K562 (cell line): Measurements from ENCODE around the gene CCDC92. TPM values are rescaled to one million over a fixed set of nuclear protein-coding genes. Genes with fewer than 3 reads are reported as not detected.

Experiments used
- ATAC-seq: fragments of 200-7000 bp; cut with Tn5 transposase; 3 replicates; pipeline ENCODE4 v1.9.1; 2020; ENCODE audit warnings: moderate library complexity
- BruUV-seq: library from RNA; stranded (reverse); fragments of 400-500 nt; replicated peaks from 2 replicates; lab custom pipeline; 2021; lab: Mats Ljungman, UMichigan
- CTCF ChIA-PET: fragments of 300-600 bp; formaldehyde crosslinking; extraction: SDS; loops from one replicate; lab custom pipeline; 2021; ENCODE audit warnings: low intra/inter-chr PET ratio; lab: Yijun Ruan, JAX
- POLR2A ChIA-PET: fragments of 300-600, 350-650 bp; sonication (Branson Sonifier 250); formaldehyde crosslinking; extraction: SDS; loops from one replicate; lab custom pipeline; 2021; ENCODE audit warnings: antibody characterized with exemption, inconsistent platforms; lab: Yijun Ruan, JAX
- DNase-seq, 4 experiments: peaks; one replicate each; pipeline versions ENCODE4 v3.0.0 to v3.0.0-alpha.2; 2011 to 2018; ENCODE audit warnings: low spot score in 3 of 4, mixed read lengths in 3 of 4; ENCODE audit errors: extremely low read depth in 1 of 4
- FAIRE-seq: peaks from 2 replicates; lab custom pipeline; 2011; peaks lifted over from hg19 to GRCh38; lab: Jason Lieb, UNC
- H2AFZ ChIP-seq: 2 replicates; pipeline ENCODE4 v1.6.0; 2011; ENCODE audit warnings: low read depth, low read length, control low read depth, inconsistent platforms
- H3K27ac ChIP-seq: fragments of 200-600 bp; 3 replicates; pipeline ENCODE4 v1.8.0; 2011; ENCODE audit warnings: low read depth, mild to moderate bottlenecking, control low read depth, inconsistent platforms, low read length, moderate library complexity, mixed read lengths; ENCODE audit errors: extremely low read depth
- H3K27me3 ChIP-seq, 2 experiments: fragments of 300-600 bp in 1 of 2; 2 replicates in 1 of 2; 3 replicates in 1 of 2; pipeline versions ENCODE4 v1.6.0 to v1.8.0; 2011; ENCODE audit warnings: inconsistent platforms in 2 of 2, low read length in 2 of 2, mild to moderate bottlenecking in 1 of 2, mixed read lengths in 1 of 2, moderate library complexity in 1 of 2; ENCODE audit not compliant: control insufficient read depth in 2 of 2, insufficient read depth in 2 of 2
- H3K36me3 ChIP-seq: fragments of 300-600 bp; 3 replicates; pipeline ENCODE4 v1.8.0; 2011; ENCODE audit warnings: mild to moderate bottlenecking, low read length, inconsistent platforms; ENCODE audit not compliant: control insufficient read depth, insufficient read depth
- H3K4me1 ChIP-seq, 2 experiments: fragments of 200-600 bp in 1 of 2; replicated peaks in 1 of 2; 2 replicates in 1 of 2; 3 replicates in 1 of 2; pipeline versions ENCODE4 v1.5.1 to v1.8.0; 2011; ENCODE audit warnings: inconsistent platforms in 2 of 2, low read length in 2 of 2, mild to moderate bottlenecking in 1 of 2, mixed read lengths in 1 of 2, moderate library complexity in 1 of 2; ENCODE audit not compliant: control insufficient read depth in 2 of 2, insufficient read depth in 2 of 2
- H3K4me2 ChIP-seq: 2 replicates; pipeline ENCODE4 v1.6.1; 2011; ENCODE audit warnings: low read length, control low read depth, inconsistent platforms, mixed read lengths; ENCODE audit not compliant: insufficient read depth
- H3K4me3 ChIP-seq: fragments of 200-600 bp; sonication (generic), shearing (Covaris generic); 2 replicates; pipeline ENCODE4 v1.5.1; 2016; ENCODE audit warnings: control low read depth, inconsistent platforms
- H3K79me2 ChIP-seq: fragments of 200-600 bp; 3 replicates; pipeline ENCODE4 v1.8.0; 2011; ENCODE audit warnings: low read length, inconsistent platforms; ENCODE audit not compliant: control insufficient read depth, insufficient read depth
- H3K9ac ChIP-seq, 2 experiments: 2 replicates each; pipeline versions ENCODE4 v1.6.0 to v1.6.1; 2011; ENCODE audit warnings: low read depth in 2 of 2, low read length in 2 of 2, control low read depth in 1 of 2, inconsistent platforms in 1 of 2, mild to moderate bottlenecking in 1 of 2, mixed read lengths in 1 of 2; ENCODE audit not compliant: insufficient read depth in 1 of 2
- H3K9me1 ChIP-seq: one replicate; pipeline ENCODE4 v1.6.0; 2011; ENCODE audit warnings: inconsistent platforms, mild to moderate bottlenecking, low read length, moderate library complexity; ENCODE audit not compliant: control insufficient read depth, insufficient read depth
- H3K9me3 ChIP-seq: replicated peaks from 2 replicates; pipeline ENCODE4 v1.5.1; 2011; ENCODE audit warnings: low read depth, low read length, inconsistent platforms; ENCODE audit not compliant: control insufficient read depth, insufficient read depth
- H4K20me1 ChIP-seq: replicated peaks from 2 replicates; pipeline ENCODE4 v1.6.1; 2011; ENCODE audit warnings: low read length, inconsistent platforms, mixed read lengths; ENCODE audit not compliant: control insufficient read depth, insufficient read depth
- ATF7 ChIP-seq: fragments of 450-650 bp; IDR thresholded peaks from 2 replicates; pipeline ENCODE4 v1.7.1; 2014; ENCODE audit warnings: mild to moderate bottlenecking, moderate library complexity
- CHD2 ChIP-seq: IDR thresholded peaks from 2 replicates; pipeline ENCODE4 v1.6.1; 2011; ENCODE audit warnings: low read depth, low read length
- DNMT1 ChIP-seq: fragments of 450-650 bp; IDR thresholded peaks from 2 replicates; pipeline ENCODE4 v1.6.1; 2016; ENCODE audit warnings: antibody characterized with exemption, mild to moderate bottlenecking
- HNRNPL ChIP-seq: fragments of 200-400 bp; formaldehyde crosslinking; IDR thresholded peaks from 2 replicates; pipeline ENCODE4 v1.6.1; 2017; ENCODE audit warnings: low read depth, mild to moderate bottlenecking, low read length
- KLF10 ChIP-seq: fragments of 250-450 bp; sonication (Bioruptor Pico); IDR thresholded peaks from 2 replicates; pipeline ENCODE4 v1.6.1; 2021; ENCODE audit warnings: matching md5 sums
- MTA2 ChIP-seq: fragments of 450-650 bp; IDR thresholded peaks from 2 replicates; pipeline ENCODE4 v1.6.1; 2016; ENCODE audit warnings: low read depth
- NCOA4 ChIP-seq: fragments of 450-650 bp; IDR thresholded peaks from 2 replicates; pipeline ENCODE4 v1.6.1; 2018; ENCODE audit warnings: mild to moderate bottlenecking; ENCODE audit not compliant: partially characterized antibody
- PURB ChIP-seq: sonication (generic); formaldehyde crosslinking; IDR thresholded peaks from 2 replicates; pipeline ENCODE4 v1.9.0; 2021; ENCODE audit warnings: low read depth, mild to moderate bottlenecking, missing genetic modification reagents
- RBM39 ChIP-seq: fragments of 200-400 bp; formaldehyde crosslinking; optimal IDR thresholded peaks from 2 replicates; pipeline ENCODE3; 2018; ENCODE audit warnings: low read depth, low read length
- SPI1 ChIP-seq: IDR thresholded peaks from 2 replicates; pipeline ENCODE4 v1.6.1; 2011; ENCODE audit warnings: low read depth, low read length, control low read depth, borderline replicate concordance
- TAF1 ChIP-seq: IDR thresholded peaks from 2 replicates; pipeline ENCODE4 v1.6.1; 2011; ENCODE audit warnings: mild to moderate bottlenecking, low read length, moderate library complexity; ENCODE audit not compliant: insufficient read depth, control insufficient read depth, severe bottlenecking; ENCODE audit errors: extremely low read depth
- TAF7 ChIP-seq: fragments of 450-650 bp; IDR thresholded peaks from 2 replicates; pipeline ENCODE4 v1.6.1; 2016; ENCODE audit warnings: missing genetic modification characterization, missing compliant biosample characterization
- TBL1XR1 ChIP-seq, 2 experiments: IDR thresholded peaks; 2 replicates each; pipeline ENCODE4 v1.6.1; 2012; ENCODE audit warnings: improper control_type of control experiment in 2 of 2, low read length in 2 of 2, mild to moderate bottlenecking in 1 of 2
- ZBTB7A ChIP-seq: IDR thresholded peaks from 2 replicates; pipeline ENCODE4 v1.6.1; 2011; ENCODE audit warnings: low read depth, mild to moderate bottlenecking, low read length, moderate library complexity, borderline replicate concordance; ENCODE audit not compliant: control insufficient read depth
- ZFP30 ChIP-seq: fragments of 250-450 bp; sonication (Bioruptor Pico); IDR thresholded peaks from 2 replicates; pipeline ENCODE4 v1.8.0; 2022; ENCODE audit warnings: moderate library complexity, mild to moderate bottlenecking, inconsistent platforms, borderline replicate concordance
- ZNF165 ChIP-seq: fragments of 250-450 bp; sonication (Bioruptor Pico); IDR thresholded peaks from 2 replicates; pipeline ENCODE4 v1.4.0; 2020; ENCODE audit warnings: borderline replicate concordance
- ZNF232 ChIP-seq: sonication (generic); formaldehyde crosslinking; IDR thresholded peaks from 2 replicates; pipeline ENCODE4 v1.8.0; 2022; ENCODE audit warnings: mild to moderate bottlenecking, missing genetic modification reagents
- ZNF24 ChIP-seq: fragments of 450-650 bp; IDR thresholded peaks from 2 replicates; pipeline ENCODE4 v1.6.1; 2016
- ZNF77 ChIP-seq: fragments of 250-450 bp; sonication (Bioruptor Pico); IDR thresholded peaks from 2 replicates; pipeline ENCODE4 v1.5.0; 2020
- WGBS: fragments of 100-300 bp; shearing (Covaris generic); methylation state at CpG from one replicate; pipeline ENCODE4 v1.1.6; 2016; ENCODE audit warnings: low coverage, mixed read lengths; ENCODE audit not compliant: insufficient coverage; ENCODE audit errors: missing lambda C conversion rate; 5-methylcytosine and 5-hydroxymethylcytosine counted together
- in situ Hi-C: fragments of 300-500 bp; cut with MboI; formaldehyde crosslinking; loops from 4 replicates; pipeline ENCODE4 v1.15.0; 2018; ENCODE audit warnings: inconsistent platforms, mixed read lengths
- intact Hi-C: fragments of 100-400 bp; cut with micrococcal nuclease; formaldehyde crosslinking; loops from 2 replicates; pipeline ENCODE4 v1.14.2; 2022
- polyA plus RNA-seq, 8 experiments: library from polyadenylated mRNA; depleted of rRNA in 4 of 8; stranded (reverse) in 5 of 8; unstranded in 3 of 8; fragments of >200 nt; fragmentation: Nextera tagmentation in 2 of 8; fragmentation: Illumina TruSeq in 1 of 8; extraction: Ambion mirVana in 2 of 8; extraction: Trizol in 1 of 8; gene quantifications; 2 replicates each; pipeline versions ENCODE4 v1.2.1 to v1.2.3, GENCODE V29; 2011 to 2014; ENCODE audit warnings: inconsistent platforms in 1 of 8, missing spikeins in 1 of 8
- total RNA-seq, 7 experiments: library from RNA; depleted of rRNA in 6 of 7; stranded (reverse); fragments of >200 nt in 6 of 7; fragmentation: Illumina TruSeq in 2 of 7; extraction: Trizol in 2 of 7; gene quantifications; 2 replicates each; pipeline versions ENCODE4 v1.2.1 to v1.2.3, GENCODE V29; 2011 to 2021; ENCODE audit warnings: low replicate concordance in 1 of 7

Gene CCDC92
- total and polyA plus RNA-seq, 9 of the 15 experiments (the other 6 are each of a cell fraction or from before 2014, with no cell fraction given): 0.27 to 5.9 (median 2.1) TPM

- no peak for TF ChIP-seq ZNF77
- no peak for TF ChIP-seq SPI1
- TF ChIP-seq TBL1XR1 (IDR thresholded peaks at IDR 0.05; ENCODE audit: low read length in 2 of 2): no peak
- no peak for TF ChIP-seq ZBTB7A
- no peak for TF ChIP-seq PURB (CRISPR knock-in tag)
- no peak for TF ChIP-seq ZNF232 (CRISPR knock-in tag)
- no peak for TF ChIP-seq ATF7
- TF ChIP-seq MTA2: no peak
- no peak for TF ChIP-seq CHD2
- no peak for TF ChIP-seq ZFP30 (CRISPR knock-in tag)
- no peak for TF ChIP-seq ZNF165 (CRISPR knock-in tag)
- no peak for TF ChIP-seq TAF1
- no peak for TF ChIP-seq TAF7
- TF ChIP-seq HNRNPL: no peak
- no peak for TF ChIP-seq DNMT1
- no peak for TF ChIP-seq KLF10 (CRISPR knock-in tag)
- TF ChIP-seq NCOA4: no peak
- no peak for TF ChIP-seq ZNF24
- TF ChIP-seq RBM39: no peak
- TF ChIP-seq, all 486 proteins: peak for 0
- ChIA-PET POLR2A (no interaction called here), CTCF (no interaction called here)
- Histone ChIP-seq H2AFZ (no peak overlapping the region), H3K9me3 (no peaks in the 10 kb centered on the region), H3K27ac (no peak overlapping the region), H4K20me1 (no peaks in the 10 kb centered on the region; the same call in none of the 2 replicates), H3K4me1 (peaks cover 0 to 4% of the 10 kb centered on the region in 2 experiments; a peak in 2 of 5 replicates), H3K27me3 (peaks cover 65 to 83% of the 10 kb centered on the region in 2 experiments), H3K4me3 (no peak overlapping the region), H3K79me2 (no peaks in the 10 kb centered on the region), H3K4me2 (no peak overlapping the region), H3K36me3 (no peaks in the 10 kb centered on the region), H3K9me1 (no peaks in the 10 kb centered on the region), H3K9ac (no peak overlapping the region)
- BruUV-seq: no TSS peak
- FAIRE-seq (no peak), ATAC-seq (no peak), DNase-seq (no peak)
- WGBS: 4% methylated on average over 8 of the region's 8 CpGs
- intact Hi-C loops: no loop called here
- in situ Hi-C loops: no loop called here
These were observed 77.2 kb downstream of the CCDC92 start for GRCh38 chr12:123895451-123895850.
